ENCODE data around the gene RGS10.

RGS10 gene

GRCh38 chr10:119478111-119478802 is 64.3 kb downstream of the RGS10 start:
- ChIA-PET CTCF (interaction anchor here (1.9 to 2.1 kb wide), 3 partner anchors 10 to 279 kb away, joined by 7 to 12 read pairs (median 9); no protein-coding TSS in a partner anchor), POLR2A (no interaction called here)
- H3K4me3 ChIP-seq (ENCODE audit: low read depth, low read length): no peak overlapping the region
- TF ChIP-seq, protein P1, sequence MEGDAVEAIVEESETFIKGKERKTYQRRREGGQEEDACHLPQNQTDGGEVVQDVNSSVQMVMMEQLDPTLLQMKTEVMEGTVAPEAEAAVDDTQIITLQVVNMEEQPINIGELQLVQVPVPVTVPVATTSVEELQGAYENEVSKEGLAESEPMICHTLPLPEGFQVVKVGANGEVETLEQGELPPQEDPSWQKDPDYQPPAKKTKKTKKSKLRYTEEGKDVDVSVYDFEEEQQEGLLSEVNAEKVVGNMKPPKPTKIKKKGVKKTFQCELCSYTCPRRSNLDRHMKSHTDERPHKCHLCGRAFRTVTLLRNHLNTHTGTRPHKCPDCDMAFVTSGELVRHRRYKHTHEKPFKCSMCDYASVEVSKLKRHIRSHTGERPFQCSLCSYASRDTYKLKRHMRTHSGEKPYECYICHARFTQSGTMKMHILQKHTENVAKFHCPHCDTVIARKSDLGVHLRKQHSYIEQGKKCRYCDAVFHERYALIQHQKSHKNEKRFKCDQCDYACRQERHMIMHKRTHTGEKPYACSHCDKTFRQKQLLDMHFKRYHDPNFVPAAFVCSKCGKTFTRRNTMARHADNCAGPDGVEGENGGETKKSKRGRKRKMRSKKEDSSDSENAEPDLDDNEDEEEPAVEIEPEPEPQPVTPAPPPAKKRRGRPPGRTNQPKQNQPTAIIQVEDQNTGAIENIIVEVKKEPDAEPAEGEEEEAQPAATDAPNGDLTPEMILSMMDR (IDR thresholded peaks at IDR 0.05; ENCODE audit: insufficient read depth, low read length, missing control alignments): no peak
- DNase-seq (ENCODE audit: low read depth, low spot score): no peak

GRCh38 chr10:119477444-119477843 is 65.1 kb downstream of the RGS10 start:
- ChIA-PET CTCF (interaction anchor here (1.9 kb wide), 1 partner anchor 13 kb away, joined by 9 read pairs; no protein-coding TSS in a partner anchor), POLR2A (no interaction called here)
- TF ChIP-seq, protein P1 (IDR thresholded peaks at IDR 0.05; ENCODE audit: insufficient read depth, low read length, missing control alignments): no peak
- no peak for DNase-seq (ENCODE audit: low read depth, low spot score)
- H3K4me3 ChIP-seq (ENCODE audit: low read depth, low read length): no peak overlapping the region

DNA sequence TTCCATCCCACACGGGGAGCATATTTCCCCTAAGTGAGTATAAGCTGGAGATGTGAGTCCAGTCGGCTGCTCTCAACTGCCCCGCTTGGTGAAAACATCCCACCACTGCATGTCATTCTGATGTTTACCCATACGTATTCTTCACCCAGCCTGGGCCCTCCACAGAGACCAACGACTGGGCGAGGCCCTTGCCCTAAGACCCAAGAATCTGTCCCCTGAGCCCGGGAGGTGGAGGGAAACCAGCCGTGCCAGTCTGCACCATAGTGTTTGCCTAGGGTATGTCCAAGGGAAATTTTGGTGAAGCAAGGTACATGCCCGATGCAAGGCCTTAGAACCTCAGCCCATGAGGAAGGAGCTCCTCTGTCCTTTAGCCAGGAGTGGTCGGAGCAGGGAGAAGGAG is 67.9 kb downstream of the RGS10 start:
- POLR2A ChIA-PET: no interaction called here
- TF ChIP-seq, protein P1 (IDR thresholded peaks at IDR 0.05; ENCODE audit: insufficient read depth, low read length, missing control alignments): no peak
- DNase-seq (ENCODE audit: low read depth, low spot score): no peak
- CTCF ChIA-PET: interaction anchor here (0.6 kb wide), 1 partner anchor 15 kb away, joined by 3 read pairs; no protein-coding TSS in a partner anchor
- H3K4me3 ChIP-seq (ENCODE audit: low read depth, low read length): no peak overlapping the region

DNA sequence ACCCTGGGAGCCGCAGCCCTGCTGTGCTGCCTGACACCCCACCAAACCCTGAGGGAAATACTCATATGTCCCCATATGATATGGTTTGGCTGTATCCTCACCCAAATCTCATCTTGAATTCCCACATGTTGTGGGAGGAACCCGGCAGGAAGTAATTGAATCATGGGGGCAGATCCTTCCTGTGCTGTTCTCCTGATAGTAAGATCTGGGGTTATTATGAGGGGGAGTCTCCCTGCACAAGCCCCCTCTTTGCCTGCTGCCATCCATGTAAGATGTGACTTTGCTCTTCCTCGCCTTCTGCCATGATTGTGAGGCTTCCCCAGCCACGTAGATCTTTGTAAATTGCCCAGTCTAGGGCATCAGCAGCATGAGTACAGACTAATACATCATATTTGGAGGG is 68.7 kb downstream of the RGS10 start:
- CTCF ChIA-PET: interaction anchor here (0.6 to 3.0 kb wide), 2 partner anchors 15 to 16 kb away, joined by 3 to 16 read pairs; no protein-coding TSS in a partner anchor
- POLR2A ChIA-PET: no interaction called here
- DNase-seq (ENCODE audit: low read depth, low spot score): no peak
- TF ChIP-seq, protein P1 (IDR thresholded peaks at IDR 0.05; ENCODE audit: insufficient read depth, low read length, missing control alignments): no peak
- no peak overlapping the region for H3K4me3 ChIP-seq (ENCODE audit: low read depth, low read length)

DNA sequence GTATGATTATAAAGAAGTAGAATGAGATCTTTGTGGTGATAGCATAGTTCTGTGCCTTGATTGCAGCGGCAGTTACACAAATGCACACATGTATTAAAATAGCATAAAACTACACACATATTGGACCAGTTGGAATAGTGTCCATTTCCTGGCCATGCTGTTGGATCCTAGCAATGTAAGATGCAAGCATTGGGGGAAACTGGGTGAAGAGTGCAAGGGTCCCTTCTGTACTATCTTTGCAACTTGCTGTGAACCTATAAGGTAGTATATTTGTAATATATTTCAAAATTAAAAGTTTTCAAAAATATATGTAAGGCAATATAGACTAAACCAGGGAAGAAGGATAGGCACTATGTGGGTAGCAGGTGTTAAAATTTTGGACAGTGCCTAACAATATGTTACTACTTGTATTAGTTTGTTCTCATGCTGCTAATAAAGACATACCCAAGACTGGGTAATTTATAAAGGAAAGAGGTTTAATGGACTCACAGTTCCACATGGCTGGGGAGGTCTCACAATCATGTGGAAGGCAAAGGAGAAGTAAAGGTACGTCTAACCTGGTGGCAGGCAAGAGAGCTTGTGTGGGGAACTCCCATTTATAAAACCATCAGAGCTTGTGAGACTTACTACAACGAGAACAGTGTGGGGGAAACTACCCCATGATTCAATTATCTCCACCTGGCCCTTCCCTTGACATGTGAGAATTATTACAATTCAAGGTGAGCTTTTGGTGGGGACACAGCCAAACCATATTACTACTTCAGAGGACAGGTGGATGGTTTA is 71.4 kb downstream of the RGS10 start:
- ChIA-PET CTCF (interaction anchor here (0.8 to 3.0 kb wide), 5 partner anchors 18 to 272 kb away, joined by 3 to 16 read pairs (median 4); partner anchors contain the start of gene GRK5), POLR2A (no interaction called here)
- H3K4me3 ChIP-seq (ENCODE audit: low read depth, low read length): no peak overlapping the region
- TF ChIP-seq, protein P1 (IDR thresholded peaks at IDR 0.05; ENCODE audit: insufficient read depth, low read length, missing control alignments): no peak
- DNase-seq (ENCODE audit: low read depth, low spot score): no peak

- H3K4me3 ChIP-seq (ENCODE audit: low read depth, low read length): no peak overlapping the region
- ChIA-PET POLR2A (interaction anchor here (0.7 kb wide), 1 partner anchor 248 kb away, joined by 4 read pairs; no protein-coding TSS in a partner anchor), CTCF (interaction anchor here (0.6 to 1.4 kb wide), 9 partner anchors 20 to 272 kb away, joined by 3 to 5 read pairs (median 4); partner anchors contain the start of gene GRK5)
- TF ChIP-seq, protein P1 (IDR thresholded peaks at IDR 0.05; ENCODE audit: insufficient read depth, low read length, missing control alignments): no peak
- no peak for DNase-seq (ENCODE audit: low read depth, low spot score)
These were observed 72.7 kb downstream of the RGS10 start for GRCh38 chr10:119469846-119470245.
